NB4 (cell line): ENCODE measurements around the gene BPIFA1.

ENCODE experiments used
- POLR2A ChIP-seq: IDR thresholded peaks from 2 replicates; pipeline ENCODE4 v1.6.1; 2011; ENCODE audit warnings: mild to moderate bottlenecking; ENCODE audit not compliant: insufficient read length; ENCODE audit errors: extremely low read depth
- TF ChIP-seq, protein P1 (sequence below): IDR thresholded peaks from one replicate; pipeline ENCODE4 v1.5.1; 2012; ENCODE audit warnings: low read depth, low read length
- TF ChIP-seq, protein P2 (sequence below): IDR thresholded peaks from 2 replicates; pipeline ENCODE4 v1.6.1; 2011; ENCODE audit warnings: low read depth, low read length

- TF ChIP-seq, protein P1, sequence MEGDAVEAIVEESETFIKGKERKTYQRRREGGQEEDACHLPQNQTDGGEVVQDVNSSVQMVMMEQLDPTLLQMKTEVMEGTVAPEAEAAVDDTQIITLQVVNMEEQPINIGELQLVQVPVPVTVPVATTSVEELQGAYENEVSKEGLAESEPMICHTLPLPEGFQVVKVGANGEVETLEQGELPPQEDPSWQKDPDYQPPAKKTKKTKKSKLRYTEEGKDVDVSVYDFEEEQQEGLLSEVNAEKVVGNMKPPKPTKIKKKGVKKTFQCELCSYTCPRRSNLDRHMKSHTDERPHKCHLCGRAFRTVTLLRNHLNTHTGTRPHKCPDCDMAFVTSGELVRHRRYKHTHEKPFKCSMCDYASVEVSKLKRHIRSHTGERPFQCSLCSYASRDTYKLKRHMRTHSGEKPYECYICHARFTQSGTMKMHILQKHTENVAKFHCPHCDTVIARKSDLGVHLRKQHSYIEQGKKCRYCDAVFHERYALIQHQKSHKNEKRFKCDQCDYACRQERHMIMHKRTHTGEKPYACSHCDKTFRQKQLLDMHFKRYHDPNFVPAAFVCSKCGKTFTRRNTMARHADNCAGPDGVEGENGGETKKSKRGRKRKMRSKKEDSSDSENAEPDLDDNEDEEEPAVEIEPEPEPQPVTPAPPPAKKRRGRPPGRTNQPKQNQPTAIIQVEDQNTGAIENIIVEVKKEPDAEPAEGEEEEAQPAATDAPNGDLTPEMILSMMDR, result no peak
- no peak for TF ChIP-seq POLR2A
- TF ChIP-seq, protein P2, sequence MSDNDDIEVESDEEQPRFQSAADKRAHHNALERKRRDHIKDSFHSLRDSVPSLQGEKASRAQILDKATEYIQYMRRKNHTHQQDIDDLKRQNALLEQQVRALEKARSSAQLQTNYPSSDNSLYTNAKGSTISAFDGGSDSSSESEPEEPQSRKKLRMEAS, result no peak
Measured at GRCh38 chr20:33192912-33193501, 42.8 kb upstream of the BPIFA1 start.
